ENCODE results near the gene ELMO1. TPM values are rescaled to one million over a fixed set of nuclear protein-coding genes. Genes with fewer than 3 reads are reported as not detected.

The ELMO1 gene
- total and polyA plus RNA-seq, 2 of the 13 experiments (the other 11 are each of a cell fraction or from before 2014, with no cell fraction given): 0.11 to 0.17 TPM

DNA sequence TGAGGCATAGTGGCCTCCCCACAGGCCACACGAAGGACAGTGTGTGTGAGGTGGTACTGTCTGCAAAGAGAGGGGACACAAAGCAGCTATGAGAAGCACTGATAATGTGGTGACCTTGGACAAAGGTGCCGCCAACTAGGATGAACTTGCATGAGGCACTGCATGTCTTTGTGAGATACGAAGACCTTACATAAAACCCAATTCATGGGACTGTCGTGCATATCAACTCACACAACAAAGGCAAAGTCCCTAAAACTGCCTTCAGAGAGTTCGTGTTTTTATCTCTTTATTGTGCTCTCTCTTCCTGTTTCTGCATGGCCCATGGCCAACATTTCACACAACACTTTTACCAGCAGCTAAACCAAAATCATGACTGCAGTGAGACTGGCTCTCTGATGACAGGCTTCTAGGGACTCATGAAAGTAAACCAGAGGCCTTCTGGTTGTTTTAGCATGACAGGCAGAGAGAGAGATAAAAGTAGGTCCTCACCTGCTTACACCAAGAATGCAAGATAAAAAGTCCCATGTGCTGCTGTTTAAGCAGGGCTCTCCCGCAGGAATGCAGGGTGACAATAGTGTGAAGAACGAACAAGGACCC is 347.8 kb downstream of the ELMO1 start (continued):
- TF ChIP-seq ZNF800 (CRISPR knock-in tag; IDR thresholded peaks at IDR 0.05) (no peak), NFAT5 (CRISPR knock-in tag; IDR thresholded peaks at IDR 0.05) (no peak), JDP2 (CRISPR knock-in tag; IDR thresholded peaks at IDR 0.05; ENCODE audit: borderline replicate concordance) (no peak), ZNF709 (CRISPR knock-in tag; IDR thresholded peaks at IDR 0.05) (no peak), ZFX (CRISPR knock-in tag; IDR thresholded peaks at IDR 0.05; ENCODE audit: low read depth) (0 out of 2 replicates have a peak, but pooled peaks have one; percentile 15), ETV6 (CRISPR knock-in tag; conservative IDR thresholded peaks at IDR 0.05) (no peak), ZNF660 (CRISPR knock-in tag; IDR thresholded peaks at IDR 0.05; ENCODE audit: borderline replicate concordance, low read depth) (no peak), RAD21 (CRISPR knock-in tag; IDR thresholded peaks at IDR 0.05) (no peak), SRY (CRISPR knock-in tag; IDR thresholded peaks at IDR 0.05) (no peak), RAD51 (IDR thresholded peaks at IDR 0.05; ENCODE audit: borderline replicate concordance) (no peak), E2F5 (CRISPR knock-in tag; conservative IDR thresholded peaks at IDR 0.05) (no peak), ZNF431 (CRISPR knock-in tag; IDR thresholded peaks at IDR 0.05; ENCODE audit: borderline replicate concordance, low read depth) (0 out of 2 replicates have a peak, but pooled peaks have one; percentile 52), ZNF121 (CRISPR knock-in tag; IDR thresholded peaks at IDR 0.05) (no peak), RXRA (CRISPR knock-in tag; IDR thresholded peaks at IDR 0.05) (peak; percentile 62; the same call in 1 of the 2 replicates), SYNCRIP (IDR thresholded peaks at IDR 0.05; ENCODE audit: insufficient read depth, low read depth, low read length) (no peak), BRCA1 (CRISPR knock-in tag; IDR thresholded peaks at IDR 0.05) (no peak)
- TF ChIP-seq, protein P1, sequence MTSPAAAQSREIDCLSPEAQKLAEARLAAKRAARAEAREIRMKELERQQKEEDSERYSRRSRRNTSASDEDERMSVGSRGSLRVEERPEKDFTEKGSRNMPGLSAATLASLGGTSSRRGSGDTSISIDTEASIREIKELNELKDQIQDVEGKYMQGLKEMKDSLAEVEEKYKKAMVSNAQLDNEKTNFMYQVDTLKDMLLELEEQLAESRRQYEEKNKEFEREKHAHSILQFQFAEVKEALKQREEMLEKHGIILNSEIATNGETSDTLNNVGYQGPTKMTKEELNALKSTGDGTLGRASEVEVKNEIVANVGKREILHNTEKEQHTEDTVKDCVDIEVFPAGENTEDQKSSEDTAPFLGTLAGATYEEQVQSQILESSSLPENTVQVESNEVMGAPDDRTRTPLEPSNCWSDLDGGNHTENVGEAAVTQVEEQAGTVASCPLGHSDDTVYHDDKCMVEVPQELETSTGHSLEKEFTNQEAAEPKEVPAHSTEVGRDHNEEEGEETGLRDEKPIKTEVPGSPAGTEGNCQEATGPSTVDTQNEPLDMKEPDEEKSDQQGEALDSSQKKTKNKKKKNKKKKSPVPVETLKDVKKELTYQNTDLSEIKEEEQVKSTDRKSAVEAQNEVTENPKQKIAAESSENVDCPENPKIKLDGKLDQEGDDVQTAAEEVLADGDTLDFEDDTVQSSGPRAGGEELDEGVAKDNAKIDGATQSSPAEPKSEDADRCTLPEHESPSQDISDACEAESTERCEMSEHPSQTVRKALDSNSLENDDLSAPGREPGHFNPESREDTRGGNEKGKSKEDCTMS (CRISPR knock-in tag; conservative IDR thresholded peaks at IDR 0.05): no peak

All from HepG2 (cell line).